HG02588 (cell line): ENCODE data around the gene HSPA4.
"Not testable (repeated sequence)": the region's sequence is repeated elsewhere in the genome, so short reads cannot be mapped to it uniquely, and the experiment has no call there.

Source experiments
- ATAC-seq: cut with Tn5 transposase; IDR thresholded peaks from one replicate; pipeline ENCODE4 v1.9.1; 2021; ENCODE audit warnings: mild to moderate bottlenecking, moderate library complexity; ENCODE audit not compliant: unreplicated experiment

Gene HSPA4

GRCh38 chr5:133121611-133122150, 69.9 kb downstream of the HSPA4 start:
- no peak for ATAC-seq

DNA sequence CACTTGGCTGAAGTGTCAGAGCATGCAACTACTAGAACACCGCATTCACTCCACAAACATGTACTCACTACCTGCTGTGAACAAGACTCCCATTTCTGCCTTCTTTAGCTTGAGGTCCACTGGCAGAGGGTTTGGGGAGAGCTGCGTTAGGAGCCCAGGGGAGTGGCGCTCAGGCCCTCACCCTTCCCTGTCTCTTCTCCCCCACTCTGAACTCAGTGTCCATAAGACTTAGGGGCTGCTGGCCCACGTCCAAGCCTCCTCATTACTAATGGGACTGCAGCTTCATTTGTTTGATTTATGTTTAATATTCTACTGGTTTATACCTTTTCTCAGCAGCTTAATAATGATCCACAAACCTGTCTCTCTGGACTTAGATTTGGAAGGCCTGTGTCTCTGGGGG, 70.9 kb downstream of the HSPA4 start:
- ATAC-seq: no peak

DNA sequence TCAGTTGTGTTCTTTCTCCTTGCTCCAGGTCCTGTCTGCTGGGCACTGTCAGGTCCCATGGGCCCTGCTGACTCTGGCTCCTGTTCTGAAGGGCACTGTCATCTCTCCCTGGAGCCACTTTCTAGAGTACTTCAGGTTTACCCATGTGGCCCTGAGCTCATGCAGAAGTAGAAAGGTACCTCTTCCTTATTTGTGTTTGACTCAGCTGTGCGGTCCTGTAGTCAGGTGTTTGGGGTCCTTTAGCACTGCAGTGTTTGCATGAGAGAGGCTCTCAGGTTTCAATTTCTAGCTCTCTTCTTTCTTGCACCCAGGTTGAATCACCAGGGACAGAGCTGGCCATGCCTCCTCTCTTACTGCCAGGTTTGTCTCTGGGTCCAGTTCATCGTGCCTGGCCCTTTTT, 71.5 kb downstream of the HSPA4 start:
- peak; percentile 71 for ATAC-seq

DNA sequence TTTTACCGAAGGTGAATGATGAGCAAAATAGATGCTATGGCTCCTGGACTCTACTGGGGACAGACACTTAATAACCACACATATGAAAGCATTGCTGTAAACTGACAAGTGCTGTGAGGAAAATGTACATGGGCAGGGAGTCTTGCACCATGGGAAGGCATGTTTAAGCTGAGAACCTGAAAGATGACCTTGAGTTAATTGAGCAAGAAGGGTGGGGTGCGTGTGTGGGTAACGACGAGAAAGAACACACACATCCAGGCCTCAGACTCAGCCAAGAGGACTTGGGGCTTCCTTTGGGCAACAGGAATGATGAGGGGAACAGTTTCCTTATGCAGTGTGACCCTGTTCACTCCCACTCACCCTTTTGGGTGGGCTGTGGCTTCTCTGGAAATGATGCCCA, 73.1 kb downstream of the HSPA4 start:
- ATAC-seq: no peak

GRCh38 chr5:133128066-133128465, 76.3 kb downstream of the HSPA4 start:
- no peak for ATAC-seq

DNA sequence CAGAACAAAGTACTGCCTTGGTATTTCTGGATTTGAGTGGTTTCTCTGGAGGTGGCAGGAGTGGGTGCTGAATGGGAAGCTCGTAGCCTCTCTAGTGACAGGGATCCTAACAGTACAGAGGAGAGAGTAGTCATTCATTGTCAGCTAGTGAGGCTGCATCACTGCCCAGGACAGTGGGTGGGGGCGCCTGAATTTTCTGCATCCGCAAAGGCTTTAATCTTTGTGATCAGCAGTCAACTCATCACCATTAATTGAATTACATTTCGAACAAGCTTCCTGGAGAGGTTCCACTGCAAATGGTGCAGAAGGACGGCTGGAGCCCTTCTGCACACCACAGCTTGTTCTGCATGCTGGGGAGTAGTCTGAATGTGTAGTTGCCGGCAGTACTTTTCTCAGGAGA, 77.5 kb downstream of the HSPA4 start:
- no peak for ATAC-seq

DNA sequence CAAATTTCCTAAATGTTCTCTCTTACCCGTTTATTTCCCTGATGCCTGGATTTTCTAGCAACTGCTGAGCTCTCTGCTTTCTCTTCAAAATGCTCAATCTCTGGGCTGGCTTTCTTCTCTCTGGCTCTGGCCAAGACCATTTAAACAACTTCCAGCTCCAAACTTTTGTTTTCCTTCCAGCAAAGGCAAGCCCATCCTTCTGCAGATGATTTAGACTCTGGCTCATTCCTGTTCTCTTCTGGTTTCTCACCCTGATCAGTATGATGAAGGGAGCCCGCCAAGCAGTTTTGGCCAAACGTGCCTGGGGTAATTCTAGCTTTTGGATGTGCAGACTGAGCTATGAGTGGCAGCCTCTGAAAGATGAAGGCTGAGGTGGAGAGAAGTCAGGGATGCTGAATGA, 78.1 kb downstream of the HSPA4 start:
- no peak for ATAC-seq

- no peak for ATAC-seq
These were observed 78.7 kb downstream of the HSPA4 start for GRCh38 chr5:133130387-133131118.

GRCh38 chr5:133132717-133133116, 80.9 kb downstream of the HSPA4 start:
- no peak for ATAC-seq

DNA sequence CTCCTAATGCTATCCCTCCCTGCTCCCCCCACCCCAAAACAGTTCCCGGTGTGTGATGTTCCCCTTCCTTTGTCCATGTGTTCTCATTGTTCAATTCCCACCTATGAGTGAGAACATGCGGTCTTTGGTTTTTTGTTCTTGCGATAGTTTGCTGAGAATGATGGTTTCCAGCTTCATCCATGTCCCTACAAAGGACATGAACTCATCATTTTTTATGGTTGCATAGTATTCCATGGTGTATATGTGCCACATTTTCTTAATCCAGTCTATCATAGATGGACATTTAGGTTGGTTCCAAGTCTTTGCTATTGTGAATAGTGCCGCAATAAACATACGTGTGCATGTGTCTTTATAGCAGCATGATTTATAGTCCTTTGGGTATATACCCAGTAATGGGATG, 81.4 kb downstream of the HSPA4 start:
- ATAC-seq: not testable (repeated sequence)

DNA sequence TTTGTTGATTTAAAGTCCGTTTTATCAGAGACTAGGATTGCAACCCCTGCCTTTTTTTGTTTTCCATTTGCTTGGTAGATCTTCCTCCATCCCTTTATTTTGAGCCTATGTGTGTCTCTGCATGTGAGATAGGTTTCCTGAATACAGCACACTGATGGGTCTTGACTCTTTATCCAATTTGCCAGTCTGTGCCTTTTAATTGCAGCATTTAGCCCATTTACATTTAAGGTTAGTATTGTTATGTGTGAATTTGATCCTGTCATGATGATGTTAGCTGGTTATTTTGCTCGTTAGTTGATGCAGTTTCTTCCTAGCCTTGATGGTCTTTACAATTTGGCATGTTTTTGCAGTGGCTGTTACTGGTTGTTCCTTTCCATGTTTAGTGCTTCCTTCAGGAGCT, 85.1 kb downstream of the HSPA4 start:
- ATAC-seq: not testable (repeated sequence)

GRCh38 chr5:133140311-133140710, 88.5 kb downstream of the HSPA4 start:
- ATAC-seq: no peak

DNA sequence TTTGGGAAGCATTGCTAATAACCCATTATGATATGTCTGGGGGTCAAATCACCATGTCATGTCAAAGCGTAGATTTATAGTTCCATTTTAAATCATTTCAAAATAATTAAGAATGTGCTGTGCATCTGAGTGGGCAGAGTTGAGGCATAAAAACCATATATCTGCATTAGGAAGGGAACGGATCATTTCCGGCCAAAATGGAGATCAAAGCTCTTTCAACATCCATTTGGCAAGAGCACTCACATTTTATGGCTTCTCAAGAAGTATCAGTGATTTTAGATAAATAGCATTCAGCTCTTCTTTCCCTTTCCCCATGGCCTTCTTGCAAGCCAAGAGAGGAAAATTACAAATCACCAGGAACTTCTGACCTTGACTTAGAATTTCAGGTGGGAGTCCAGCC, 89.9 kb downstream of the HSPA4 start:
- no peak for ATAC-seq

- ATAC-seq: no peak
These were observed 91.0 kb downstream of the HSPA4 start for GRCh38 chr5:133142782-133143181.

GRCh38 chr5:133144245-133144981, 92.6 kb downstream of the HSPA4 start:
- no peak for ATAC-seq

- ATAC-seq: no peak
These were observed 93.8 kb downstream of the HSPA4 start for GRCh38 chr5:133145436-133146170.

DNA sequence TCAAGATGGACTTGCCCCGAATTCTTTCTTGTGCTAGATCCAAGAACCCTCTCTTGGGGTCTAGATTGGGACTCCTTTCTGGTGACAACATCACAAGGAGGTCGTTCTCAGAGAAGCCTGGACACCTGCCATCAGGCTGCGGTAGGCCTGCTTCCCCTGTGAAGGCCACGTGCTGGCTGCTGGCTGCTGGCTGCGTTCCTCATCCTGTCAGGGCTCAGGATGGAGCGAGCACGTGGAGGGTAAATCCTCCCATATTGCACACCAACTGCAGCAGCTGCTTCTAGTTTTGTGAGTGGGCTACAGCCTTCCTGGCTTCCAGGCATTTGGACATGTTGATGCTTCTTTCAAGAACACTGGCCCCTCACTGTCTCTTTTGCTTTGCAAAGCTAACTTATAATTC, 95.6 kb downstream of the HSPA4 start:
- ATAC-seq: no peak

- ATAC-seq: no peak
These were observed 96.2 kb downstream of the HSPA4 start for GRCh38 chr5:133147815-133148567.

GRCh38 chr5:133149345-133149744, 97.5 kb downstream of the HSPA4 start:
- no peak for ATAC-seq

GRCh38 chr5:133150909-133151544, 99.2 kb downstream of the HSPA4 start:
- ATAC-seq: no peak
